Measurements from ENCODE around the gene KPNA3.

DNA sequence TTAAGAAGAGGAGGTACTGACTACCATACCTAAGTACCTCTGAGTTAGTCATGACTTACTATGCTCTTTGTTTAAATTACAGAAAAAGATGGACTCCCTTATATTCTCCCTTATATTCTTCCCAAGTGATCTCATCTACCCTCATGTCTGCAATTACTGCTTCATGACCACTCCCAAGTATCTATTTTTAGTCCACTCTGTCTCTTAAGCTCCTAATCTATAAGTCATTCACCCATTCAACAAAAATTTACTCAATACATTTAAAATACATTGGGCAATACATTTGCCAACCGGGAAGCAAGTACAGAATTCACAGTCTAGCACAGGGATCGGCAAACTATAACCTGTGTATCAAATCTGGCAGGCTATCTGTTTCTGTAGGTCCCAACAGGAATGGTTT lies 42.6 kb downstream of the KPNA3 start:
- TF ChIP-seq EZH2 (IDR thresholded peaks at IDR 0.05; ENCODE audit: low read depth) = no peak
- TF ChIP-seq, protein P1, sequence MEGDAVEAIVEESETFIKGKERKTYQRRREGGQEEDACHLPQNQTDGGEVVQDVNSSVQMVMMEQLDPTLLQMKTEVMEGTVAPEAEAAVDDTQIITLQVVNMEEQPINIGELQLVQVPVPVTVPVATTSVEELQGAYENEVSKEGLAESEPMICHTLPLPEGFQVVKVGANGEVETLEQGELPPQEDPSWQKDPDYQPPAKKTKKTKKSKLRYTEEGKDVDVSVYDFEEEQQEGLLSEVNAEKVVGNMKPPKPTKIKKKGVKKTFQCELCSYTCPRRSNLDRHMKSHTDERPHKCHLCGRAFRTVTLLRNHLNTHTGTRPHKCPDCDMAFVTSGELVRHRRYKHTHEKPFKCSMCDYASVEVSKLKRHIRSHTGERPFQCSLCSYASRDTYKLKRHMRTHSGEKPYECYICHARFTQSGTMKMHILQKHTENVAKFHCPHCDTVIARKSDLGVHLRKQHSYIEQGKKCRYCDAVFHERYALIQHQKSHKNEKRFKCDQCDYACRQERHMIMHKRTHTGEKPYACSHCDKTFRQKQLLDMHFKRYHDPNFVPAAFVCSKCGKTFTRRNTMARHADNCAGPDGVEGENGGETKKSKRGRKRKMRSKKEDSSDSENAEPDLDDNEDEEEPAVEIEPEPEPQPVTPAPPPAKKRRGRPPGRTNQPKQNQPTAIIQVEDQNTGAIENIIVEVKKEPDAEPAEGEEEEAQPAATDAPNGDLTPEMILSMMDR (conservative IDR thresholded peaks at IDR 0.05) = no peak
